Mucosa of rectum (tissue), 2 donors: Measurements from ENCODE around the gene ATM.

ENCODE experiments used
- H3K27ac ChIP-seq, 2 donors: one replicate each; pipeline ENCODE4 v1.7.0; 2013; ENCODE audit warnings: inconsistent platforms in 2 of 2, low read depth in 2 of 2, low read length in 2 of 2
- H3K27me3 ChIP-seq, 2 donors: one replicate each; pipeline ENCODE4 v1.7.0; 2013; ENCODE audit warnings: low read length in 2 of 2; ENCODE audit not compliant: control insufficient read depth in 2 of 2, insufficient read depth in 2 of 2
- H3K36me3 ChIP-seq, 2 donors: one replicate each; pipeline ENCODE4 v1.7.0; 2013; ENCODE audit warnings: low read length in 2 of 2; ENCODE audit not compliant: control insufficient read depth in 2 of 2, insufficient read depth in 2 of 2
- H3K4me1 ChIP-seq, 2 donors: one replicate each; pipeline ENCODE4 v1.7.0; 2013; ENCODE audit warnings: low read length in 2 of 2, mild to moderate bottlenecking in 1 of 2; ENCODE audit not compliant: control insufficient read depth in 2 of 2, insufficient read depth in 2 of 2
- H3K4me3 ChIP-seq, 2 donors: one replicate each; pipeline ENCODE4 v1.7.0; 2013; ENCODE audit warnings: low read length in 2 of 2
- H3K9ac ChIP-seq, 2 donors: one replicate each; pipeline ENCODE4 v1.7.0; 2013; ENCODE audit warnings: low read length in 2 of 2, low read depth in 1 of 2, mild to moderate bottlenecking in 1 of 2
- H3K9me3 ChIP-seq, 2 donors: one replicate each; pipeline ENCODE4 v1.7.0; 2013; ENCODE audit warnings: low read length in 2 of 2; ENCODE audit not compliant: control insufficient read depth in 2 of 2
- donor health status: healthy.
- donor health status: Normal muscosa, but diverticular disease.

The ATM gene

DNA sequence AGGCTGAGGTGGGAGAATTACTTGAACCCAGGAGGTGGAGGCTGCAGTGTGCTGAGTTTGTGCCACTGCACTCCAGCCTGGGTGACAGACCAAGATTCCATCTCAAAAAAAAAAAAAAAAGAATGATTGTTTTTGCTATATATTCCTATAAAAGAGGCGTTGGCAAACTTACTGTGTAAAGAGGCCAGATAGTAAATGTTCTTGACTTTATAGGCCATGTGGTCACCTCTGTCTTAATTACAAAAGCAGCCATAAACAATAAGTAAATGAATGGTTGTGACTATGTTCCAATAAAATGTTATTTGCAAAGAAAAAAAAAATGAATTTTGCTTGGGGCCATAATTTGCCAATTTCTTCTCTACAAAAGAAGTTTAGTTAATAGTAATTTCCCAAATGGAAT lies 12.3 kb downstream of the ATM start:
- peaks cover 2 to 3% of the 10 kb centered on the region in 2 donors for H3K4me1 ChIP-seq
- H3K27me3 ChIP-seq = no peaks in the 10 kb centered on the region
- no peak overlapping the region for H3K27ac ChIP-seq
- H3K36me3 ChIP-seq = peaks cover 2 to 19% of the 10 kb centered on the region in 2 donors
- H3K4me3 ChIP-seq = no peak overlapping the region
- H3K9ac ChIP-seq = no peak overlapping the region
- H3K9me3 ChIP-seq = no peaks in the 10 kb centered on the region

GRCh38 chr11:108235633-108236032 lies 12.8 kb downstream of the ATM start:
- H3K9me3 ChIP-seq = no peaks in the 10 kb centered on the region
- H3K4me1 ChIP-seq = peaks cover 2 to 3% of the 10 kb centered on the region in 2 donors
- H3K27ac ChIP-seq = no peak overlapping the region
- no peaks in the 10 kb centered on the region for H3K27me3 ChIP-seq
- H3K4me3 ChIP-seq = no peak overlapping the region
- no peak overlapping the region for H3K9ac ChIP-seq
- H3K36me3 ChIP-seq = peaks cover 0 to 19% of the 10 kb centered on the region in 2 donors

- Histone ChIP-seq H3K36me3 (peaks cover 0 to 14% of the 10 kb centered on the region in 2 donors), H3K9me3 (no peaks in the 10 kb centered on the region), H3K27me3 (no peaks in the 10 kb centered on the region), H3K4me3 (no peak overlapping the region), H3K4me1 (peaks cover 2 to 3% of the 10 kb centered on the region in 2 donors), H3K9ac (no peak overlapping the region), H3K27ac (peak overlapping the region; percentile 27 to 61)
Measured at GRCh38 chr11:108237058-108237481, 14.2 kb downstream of the ATM start.

DNA sequence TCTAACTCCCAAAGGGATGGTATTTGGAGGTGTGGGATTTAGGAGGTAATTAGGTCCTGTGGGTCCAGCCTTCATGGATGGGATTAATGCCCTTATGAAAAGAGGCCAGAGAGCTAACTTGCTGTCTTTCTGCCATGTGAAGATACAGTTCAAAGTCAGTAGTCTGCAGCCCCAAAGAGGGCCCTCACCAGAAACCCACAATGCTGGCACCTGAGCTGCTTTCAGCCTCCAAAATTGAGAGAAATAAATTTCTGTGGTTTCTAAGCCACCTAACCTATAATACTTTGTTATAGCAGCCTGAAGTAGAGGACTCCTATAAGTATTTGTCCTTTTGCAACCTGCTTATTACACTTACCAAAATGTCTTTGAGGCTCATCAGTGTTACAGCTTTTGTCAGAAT lies 16.2 kb downstream of the ATM start:
- H3K4me1 ChIP-seq = peaks cover 2 to 3% of the 10 kb centered on the region in 2 donors
- H3K4me3 ChIP-seq = no peak overlapping the region
- no peak overlapping the region for H3K27ac ChIP-seq
- H3K27me3 ChIP-seq = no peaks in the 10 kb centered on the region
- no peaks in the 10 kb centered on the region for H3K9me3 ChIP-seq
- peaks cover 0 to 14% of the 10 kb centered on the region in 2 donors for H3K36me3 ChIP-seq
- H3K9ac ChIP-seq = no peak overlapping the region

DNA sequence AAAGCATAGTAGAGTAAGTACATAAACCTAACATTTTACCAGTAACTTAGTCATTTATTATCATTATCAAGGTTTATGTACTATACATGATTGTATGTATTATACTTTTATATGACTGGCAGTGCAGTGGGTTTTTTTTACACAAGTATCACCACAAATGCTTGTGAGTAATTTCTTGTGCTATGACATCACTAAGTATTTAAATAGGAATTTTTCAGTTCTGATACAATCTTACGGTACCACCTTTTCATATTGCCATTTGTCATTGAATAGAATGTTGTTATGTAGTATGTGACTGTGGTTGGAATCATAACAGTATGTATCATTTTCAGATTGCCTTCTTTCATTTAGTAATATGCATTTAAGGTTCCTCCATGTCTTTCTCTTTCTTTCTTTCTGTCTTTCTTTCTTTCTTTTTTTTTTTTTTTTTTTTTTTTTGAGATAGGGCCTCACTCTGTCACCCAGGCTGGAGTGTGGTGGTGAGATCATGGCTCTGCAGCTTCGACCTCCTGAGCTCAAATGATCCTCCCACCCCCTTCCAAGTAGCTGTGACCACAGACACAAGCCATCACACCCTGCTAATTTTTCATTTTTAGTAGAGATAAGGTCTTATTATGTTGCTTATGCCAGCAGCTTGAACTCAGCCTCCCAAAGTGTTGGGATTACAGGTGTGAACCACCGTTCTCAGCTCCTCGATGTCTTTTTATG lies 18.6 kb downstream of the ATM start:
- H3K4me3 ChIP-seq = no peak overlapping the region
- H3K4me1 ChIP-seq = peaks cover 0 to 3% of the 10 kb centered on the region in 2 donors
- H3K9ac ChIP-seq = no peak overlapping the region
- peaks cover 0 to 12% of the 10 kb centered on the region in 2 donors for H3K36me3 ChIP-seq
- no peak overlapping the region for H3K27ac ChIP-seq
- no peaks in the 10 kb centered on the region for H3K9me3 ChIP-seq
- no peaks in the 10 kb centered on the region for H3K27me3 ChIP-seq

DNA sequence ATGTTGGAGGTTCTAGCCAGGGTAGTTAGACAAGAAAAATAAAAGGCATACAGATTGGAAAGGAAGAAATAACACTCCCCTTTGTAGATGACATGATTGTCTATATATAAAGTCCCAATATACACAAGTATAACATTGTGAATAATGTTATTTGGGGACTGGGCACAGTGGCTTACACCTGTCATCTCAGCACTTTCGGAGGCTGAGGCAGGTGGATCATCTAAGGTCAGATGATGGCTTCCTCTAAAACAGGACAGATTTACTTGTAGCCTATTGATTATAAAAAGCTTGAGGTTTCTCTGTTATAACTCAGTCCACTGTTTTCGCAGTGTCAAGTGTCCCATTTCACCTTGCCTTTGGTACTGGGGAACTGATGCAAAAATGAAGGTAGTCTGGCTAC lies 19.6 kb downstream of the ATM start:
- H3K36me3 ChIP-seq = peaks cover 0 to 10% of the 10 kb centered on the region in 2 donors
- no peaks in the 10 kb centered on the region for H3K9me3 ChIP-seq
- H3K9ac ChIP-seq = no peak overlapping the region
- no peaks in the 10 kb centered on the region for H3K4me1 ChIP-seq
- no peaks in the 10 kb centered on the region for H3K27me3 ChIP-seq
- no peak overlapping the region for H3K4me3 ChIP-seq
- no peak overlapping the region for H3K27ac ChIP-seq

- Histone ChIP-seq H3K36me3 (peaks cover 8 to 12% of the 10 kb centered on the region in 2 donors), H3K27ac (no peak overlapping the region)
Measured at GRCh38 chr11:108246308-108246707, 23.4 kb downstream of the ATM start.

DNA sequence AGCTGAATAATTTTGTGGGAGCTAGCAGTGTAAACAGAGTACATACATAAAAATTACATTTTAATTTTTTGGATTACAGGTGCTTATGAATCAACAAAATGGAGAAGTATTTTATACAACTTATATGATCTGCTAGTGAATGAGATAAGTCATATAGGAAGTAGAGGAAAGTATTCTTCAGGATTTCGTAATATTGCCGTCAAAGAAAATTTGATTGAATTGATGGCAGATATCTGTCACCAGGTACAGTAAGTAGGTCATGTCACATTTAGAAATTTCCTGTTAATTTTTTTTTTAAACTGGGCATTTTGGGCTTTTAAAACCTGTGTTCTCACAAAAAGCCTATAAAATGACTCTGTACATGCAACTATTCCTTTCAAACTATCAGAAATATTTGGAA lies 24.0 kb downstream of the ATM start:
- Histone ChIP-seq H3K27ac (no peak overlapping the region), H3K4me3 (no peak overlapping the region), H3K4me1 (no peaks in the 10 kb centered on the region), H3K9ac (no peak overlapping the region), H3K27me3 (no peaks in the 10 kb centered on the region), H3K9me3 (no peaks in the 10 kb centered on the region), H3K36me3 (peaks cover 12 to 17% of the 10 kb centered on the region in 2 donors)

More at GRCh38 chr11:108246308-108246707, 23.4 kb downstream of the ATM start:
- no peaks in the 10 kb centered on the region for H3K9me3 ChIP-seq
- no peaks in the 10 kb centered on the region for H3K4me1 ChIP-seq
- no peaks in the 10 kb centered on the region for H3K27me3 ChIP-seq
- H3K4me3 ChIP-seq = no peak overlapping the region
- H3K9ac ChIP-seq = no peak overlapping the region

GRCh38 chr11:108253176-108253575 lies 30.3 kb downstream of the ATM start:
- H3K9me3 ChIP-seq = no peaks in the 10 kb centered on the region
- H3K27me3 ChIP-seq = no peaks in the 10 kb centered on the region
- no peak overlapping the region for H3K9ac ChIP-seq
- no peak overlapping the region for H3K27ac ChIP-seq
- H3K36me3 ChIP-seq = peaks cover 35 to 48% of the 10 kb centered on the region in 2 donors
- H3K4me1 ChIP-seq = no peaks in the 10 kb centered on the region
- H3K4me3 ChIP-seq = no peak overlapping the region

- H3K9ac ChIP-seq = no peak overlapping the region
- H3K9me3 ChIP-seq = no peaks in the 10 kb centered on the region
- no peak overlapping the region for H3K27ac ChIP-seq
- no peaks in the 10 kb centered on the region for H3K4me1 ChIP-seq
- H3K4me3 ChIP-seq = no peak overlapping the region
- H3K27me3 ChIP-seq = no peaks in the 10 kb centered on the region
- peaks cover 23 to 26% of the 10 kb centered on the region in 2 donors for H3K36me3 ChIP-seq
Measured at GRCh38 chr11:108269583-108269982, 46.7 kb downstream of the ATM start.
